NCI-H82 (cell line): ENCODE data around the gene URAD.
"Not testable (repeated sequence)": the region's sequence is repeated elsewhere in the genome, so short reads cannot be mapped to it uniquely, and the experiment has no call there.

Source experiments
- DNase-seq: peaks from one replicate; lab custom pipeline; 2025; lab: John Stamatoyannopoulos, UW

The URAD gene

DNA sequence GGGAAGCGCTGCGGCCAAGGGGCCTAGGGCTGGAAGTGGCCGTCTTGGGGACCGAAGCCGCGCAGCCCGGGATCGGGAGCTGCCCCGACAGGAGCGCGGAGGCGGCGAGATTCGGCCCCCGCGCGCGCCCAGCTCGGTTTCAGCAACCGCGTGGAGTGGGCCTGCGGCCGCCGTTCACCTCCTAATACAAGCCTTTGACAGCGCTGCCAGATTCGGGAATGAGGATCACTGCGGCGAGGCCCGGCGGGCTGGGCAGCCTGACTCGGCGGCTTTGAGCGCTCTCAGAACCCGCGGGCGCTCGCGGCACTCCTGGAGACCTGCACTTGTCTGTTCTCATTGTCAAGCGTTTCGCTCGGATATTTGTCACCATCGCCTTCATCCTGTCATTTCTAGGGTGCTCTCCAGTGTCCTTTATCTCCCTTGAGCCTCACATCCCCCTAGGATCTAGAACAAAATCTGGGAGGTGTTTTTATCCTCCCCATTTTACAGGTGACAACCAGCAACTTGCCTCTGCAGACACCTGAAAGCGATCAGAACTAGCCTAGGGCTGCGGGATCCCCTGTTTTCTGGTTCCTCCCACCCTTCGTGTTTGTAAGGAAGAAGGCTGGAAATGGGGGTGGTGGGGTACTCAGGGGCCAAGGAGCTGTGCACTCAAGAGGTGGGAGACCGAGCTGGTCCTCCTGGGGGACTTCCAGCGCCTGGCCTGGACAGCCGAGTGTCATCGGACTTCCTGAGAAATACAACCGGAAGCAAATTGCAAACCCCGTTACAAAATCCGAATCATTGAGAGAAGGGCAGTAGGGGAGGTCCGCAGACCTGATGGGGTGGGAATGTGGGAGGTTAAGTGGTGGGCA, 17.9 kb downstream of the URAD start:
- DNase-seq, result no peak

DNA sequence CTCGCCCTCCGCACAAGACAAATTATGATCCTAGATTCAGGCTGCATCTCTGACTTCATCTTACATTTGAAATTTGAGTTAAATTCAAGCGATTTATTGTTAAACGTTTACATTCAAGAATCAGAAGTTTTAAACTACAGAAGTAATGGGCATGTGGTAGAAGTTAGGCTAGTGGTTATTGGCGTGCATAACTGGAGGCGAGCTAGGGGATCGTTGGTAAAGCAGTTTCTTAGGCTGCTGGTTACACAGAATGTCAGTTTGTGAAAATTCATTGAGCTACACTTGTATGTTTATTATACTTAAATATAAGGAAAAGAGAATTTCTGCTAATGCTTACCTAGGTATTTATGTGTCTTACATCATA, 18.6 kb downstream of the URAD start:
- DNase-seq, result no peak

DNA sequence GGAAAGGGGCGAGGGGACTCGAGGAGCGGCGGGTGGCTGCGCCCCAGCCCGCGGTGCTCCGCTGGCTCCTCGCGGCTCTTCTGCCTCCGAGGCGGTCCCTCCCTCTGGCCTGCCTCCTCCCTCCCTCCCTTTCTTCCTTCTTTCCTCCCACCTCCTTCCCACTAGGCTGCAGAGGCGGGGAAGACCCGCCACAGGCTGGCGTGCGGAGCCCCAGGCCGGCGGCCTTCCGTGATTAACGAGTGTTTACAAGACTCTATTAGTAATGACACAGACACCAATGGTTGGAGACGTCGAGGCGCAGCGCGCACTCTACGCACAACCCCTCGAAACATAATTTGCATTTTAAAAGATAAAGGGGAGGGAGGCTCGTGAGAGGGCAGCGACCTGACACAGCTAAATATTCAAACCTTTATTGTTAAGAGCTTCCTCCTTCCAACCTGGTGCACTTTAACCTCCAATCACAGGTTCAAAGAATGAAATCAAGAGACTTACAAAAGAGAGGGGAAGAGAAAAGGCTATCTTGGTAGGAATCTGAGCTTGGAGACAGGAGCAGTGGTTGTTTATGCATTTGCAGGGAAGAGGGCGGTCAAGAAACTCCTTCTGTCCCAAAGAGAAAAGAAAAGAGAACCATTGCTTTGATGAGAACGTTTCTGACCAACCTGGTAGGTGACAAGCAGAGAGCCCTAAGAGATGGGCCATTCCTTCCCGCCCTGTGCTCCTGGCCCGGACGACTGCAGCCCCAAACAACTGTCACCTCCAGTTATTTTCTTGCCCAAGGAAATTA, 19.2 kb downstream of the URAD start, which contains the start of gene CDX2:
CDX2 (minus strand) TSS at position 234 of the 784 bp plus-strand sequence. CDS start 309 bp downstream, outside the sequence.
- DNase-seq, result no peak

DNA sequence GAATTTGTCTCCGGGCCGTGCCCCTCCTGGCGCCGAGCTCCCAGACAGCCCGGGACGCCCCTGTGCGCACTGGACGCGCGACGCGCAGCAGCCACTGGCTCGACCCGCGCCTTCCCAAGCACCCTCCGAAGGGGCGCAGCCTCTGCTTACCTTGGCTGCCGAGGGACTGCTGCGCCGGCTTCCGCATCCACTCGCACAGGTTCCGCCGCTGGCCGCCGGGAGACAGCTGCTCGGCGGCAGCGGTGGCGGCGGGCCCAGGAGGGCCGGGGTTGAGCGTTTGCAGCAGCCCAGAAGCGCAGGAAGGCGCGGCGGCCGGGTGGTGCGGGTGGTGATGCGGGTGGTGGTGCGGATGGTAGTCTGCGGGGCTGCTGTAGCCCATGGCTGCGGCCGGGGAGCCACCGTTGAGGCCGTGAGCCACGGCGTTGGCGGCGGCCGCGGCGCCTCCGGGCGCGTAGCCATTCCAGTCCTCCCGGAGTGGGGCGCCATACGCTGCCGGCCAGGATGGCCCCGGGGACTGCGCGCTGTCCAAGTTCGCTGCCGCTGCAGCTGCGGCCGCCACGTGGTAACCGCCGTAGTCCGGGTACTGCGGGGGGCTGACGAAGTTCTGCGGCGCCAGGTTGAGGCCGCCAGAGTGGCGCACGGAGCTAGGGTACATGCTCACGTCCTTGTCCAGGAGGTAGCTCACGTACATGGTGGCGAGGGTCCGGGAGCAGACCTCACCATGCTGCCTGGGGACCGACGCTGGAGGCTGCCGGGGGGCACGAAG, 20.0 kb downstream of the URAD start:
- no peak for DNase-seq

DNA sequence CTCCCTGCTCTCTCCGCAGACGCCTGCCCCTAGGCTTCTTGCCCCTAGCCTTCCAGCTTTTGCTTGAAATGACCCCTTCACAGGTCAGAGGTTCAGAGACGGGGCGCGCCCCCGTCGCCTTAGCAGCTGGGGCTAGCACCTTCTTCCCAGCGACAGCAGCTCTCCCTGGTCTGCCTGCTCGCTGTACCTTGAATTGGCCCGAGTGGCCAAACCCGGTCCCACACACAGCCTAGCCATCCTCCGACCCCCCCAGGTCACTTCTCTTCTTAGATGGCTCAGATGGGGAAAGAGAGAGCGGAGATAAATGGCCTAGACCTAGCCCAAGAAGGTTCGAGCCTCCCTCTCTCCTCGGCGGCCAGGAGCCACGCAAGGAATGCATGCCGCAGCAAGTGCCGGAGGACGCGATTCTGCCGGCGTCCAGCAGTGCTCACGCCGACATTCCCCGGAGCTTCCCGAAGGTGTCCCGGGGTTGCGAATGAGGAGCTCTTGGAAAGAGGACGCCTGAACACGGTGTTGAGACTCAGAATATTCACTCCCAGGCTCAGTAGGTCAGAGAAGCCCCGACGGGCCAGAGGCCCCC, 20.7 kb downstream of the URAD start:
- DNase-seq, result no peak

DNA sequence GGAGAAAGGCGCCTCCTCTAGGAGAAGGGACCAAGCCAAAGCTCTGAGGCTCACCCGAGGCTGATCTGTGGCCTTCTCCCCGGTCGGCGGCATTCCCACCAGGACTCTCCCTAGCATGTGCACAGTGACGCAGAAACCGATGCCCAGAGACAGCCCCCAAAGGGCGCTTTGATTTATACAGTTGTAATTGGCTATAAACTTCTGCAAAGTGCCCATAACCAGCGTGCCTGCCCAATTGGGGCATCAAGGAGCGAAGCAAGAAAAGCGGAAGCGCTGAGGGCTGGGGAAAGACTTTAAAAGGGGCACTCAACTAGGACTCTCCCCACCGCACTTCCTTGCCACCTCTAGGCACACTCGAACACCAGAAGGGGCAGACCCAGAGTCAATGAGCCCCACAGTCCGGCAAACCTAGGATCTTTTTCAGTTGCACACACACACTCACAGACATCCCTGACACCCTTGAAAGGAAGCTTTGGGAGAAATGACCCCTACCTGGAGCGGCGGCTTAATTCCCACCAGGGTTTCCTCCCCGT, 21.2 kb downstream of the URAD start:
- no peak for DNase-seq

DNA sequence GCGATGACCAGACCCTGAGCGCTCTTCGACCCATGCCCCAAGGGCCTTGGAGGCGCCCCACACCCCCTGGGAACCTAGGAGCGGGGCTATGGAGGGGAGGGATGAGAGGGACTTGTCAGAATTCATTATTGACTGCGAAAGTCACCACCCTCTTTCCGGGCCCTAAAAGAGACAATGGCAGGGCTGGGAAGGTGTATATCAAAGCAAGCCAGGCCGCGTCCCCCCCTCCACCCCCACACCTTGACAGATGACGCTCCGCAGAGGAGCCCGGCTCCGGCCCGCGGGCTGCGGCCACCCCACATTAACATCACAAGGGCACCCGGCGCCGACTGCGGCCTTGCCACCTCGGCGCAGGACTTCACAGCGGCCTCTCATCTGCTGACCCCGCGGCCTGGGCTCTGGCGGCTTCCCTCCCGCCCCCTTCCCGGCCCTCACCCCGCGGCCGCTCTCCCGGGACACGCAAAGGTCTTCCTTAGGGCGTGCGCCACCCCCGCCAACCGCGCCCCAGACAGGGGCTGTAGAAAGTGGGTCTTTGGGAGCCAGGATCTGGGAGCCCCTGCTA, 21.8 kb downstream of the URAD start:
- no peak for DNase-seq

DNA sequence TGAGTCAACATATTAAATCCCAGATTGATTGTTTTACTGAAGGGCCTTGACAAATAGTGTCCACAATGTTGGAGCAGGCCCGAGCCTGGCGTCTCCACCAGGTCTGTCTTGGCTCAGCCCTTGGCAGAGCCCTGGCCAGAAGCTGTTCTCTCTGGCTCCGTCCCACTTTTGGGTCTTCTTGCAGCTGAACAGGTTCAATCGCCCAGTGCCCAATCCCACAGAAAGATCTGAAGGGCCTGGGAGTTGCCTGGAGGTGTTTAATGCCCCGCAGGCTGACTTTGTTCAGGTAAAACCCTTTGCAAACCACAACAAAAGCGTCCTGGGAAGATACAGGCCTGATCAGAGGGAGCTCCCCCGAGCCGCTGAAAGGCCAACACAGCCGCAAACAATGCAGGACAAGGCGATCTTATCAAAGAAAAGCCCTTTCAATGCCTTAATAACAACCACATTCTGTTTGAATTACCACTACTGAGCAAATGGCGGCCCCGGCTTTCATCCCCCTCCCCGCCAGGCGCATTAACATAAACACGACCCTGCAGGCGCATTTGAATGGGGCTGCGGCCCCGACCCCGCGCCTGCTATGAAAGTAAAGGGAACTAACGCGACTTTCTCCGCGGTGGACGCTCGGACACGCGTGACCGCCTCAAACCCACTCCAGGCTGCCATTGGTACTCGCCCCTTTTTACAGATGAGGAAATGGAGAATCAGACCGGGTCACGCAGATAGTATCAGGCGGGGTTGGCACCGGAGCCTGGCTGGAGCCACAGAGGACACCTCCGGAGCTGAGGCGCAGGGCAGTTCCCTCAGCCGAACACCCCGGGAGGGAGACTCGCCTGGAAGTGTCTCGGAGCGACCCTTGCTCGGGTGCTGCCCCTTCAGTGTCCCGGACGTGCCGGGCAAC, 22.5 kb downstream of the URAD start:
- DNase-seq, result no peak

DNA sequence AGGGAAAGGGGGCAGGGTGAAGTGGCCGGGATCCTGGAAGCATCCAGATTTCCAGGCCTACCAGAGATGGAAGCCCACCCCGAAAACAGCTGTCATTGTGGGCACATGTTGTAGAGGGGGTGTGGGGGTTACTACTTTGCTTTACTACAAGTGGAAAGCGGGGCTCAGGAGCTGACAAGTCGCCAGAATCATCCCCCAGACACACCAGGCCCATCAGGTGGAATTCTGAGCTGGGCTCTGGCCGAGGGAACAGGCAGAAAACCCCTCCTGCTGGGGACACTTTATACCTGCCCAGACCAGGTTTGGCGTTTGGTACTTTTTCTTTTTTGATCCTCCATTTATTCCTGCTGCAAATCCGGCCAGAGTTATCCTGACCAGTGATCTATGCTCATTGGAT, 23.2 kb downstream of the URAD start:
- DNase-seq, result no peak

DNA sequence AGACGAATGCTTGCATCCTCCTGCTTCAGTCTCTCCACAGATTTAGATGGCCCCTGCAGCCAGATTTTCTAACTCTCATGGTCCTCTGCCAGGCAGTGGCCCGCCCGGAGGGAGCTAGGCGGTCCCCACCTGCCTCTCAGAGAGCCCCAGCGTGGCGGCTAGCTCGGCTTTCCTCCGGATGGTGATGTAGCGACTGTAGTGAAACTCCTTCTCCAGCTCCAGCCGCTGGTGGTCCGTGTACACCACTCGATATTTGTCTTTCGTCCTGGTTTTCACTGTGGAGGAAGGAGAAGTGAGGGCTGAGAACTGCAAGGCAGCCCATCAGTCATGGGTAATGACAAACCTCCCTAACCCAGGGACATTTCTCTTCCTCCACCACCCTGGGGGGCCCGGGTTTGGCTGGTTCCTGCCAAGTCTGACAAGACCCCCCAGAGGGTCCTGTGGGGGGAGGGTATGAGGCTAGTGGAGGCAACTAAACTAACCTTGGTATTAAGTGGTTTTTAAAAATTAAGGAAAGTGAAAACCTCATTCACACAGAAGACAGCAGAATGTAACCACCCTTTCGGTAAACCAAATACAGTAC, 23.7 kb downstream of the URAD start:
- no peak for DNase-seq

DNA sequence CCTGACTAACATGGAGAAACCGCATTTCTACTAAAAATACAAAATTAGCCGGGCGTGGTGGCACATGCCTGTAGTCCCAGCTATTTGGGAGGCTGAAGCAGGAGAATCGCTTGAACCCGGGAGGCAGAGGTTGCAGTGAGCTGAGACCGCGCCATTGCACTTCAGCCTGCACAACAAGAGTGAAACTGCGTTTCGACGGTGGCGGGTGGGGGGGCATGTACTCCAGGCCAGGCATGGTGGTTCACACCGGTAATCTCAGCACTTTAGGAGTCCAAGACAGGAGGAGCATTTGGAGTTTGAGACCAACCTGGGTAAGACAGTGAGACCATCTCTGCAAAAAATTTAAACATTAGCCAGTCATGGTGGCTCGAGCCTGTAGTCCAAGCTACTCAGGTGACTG, 24.3 kb downstream of the URAD start:
- DNase-seq, result not testable (repeated sequence)

DNA sequence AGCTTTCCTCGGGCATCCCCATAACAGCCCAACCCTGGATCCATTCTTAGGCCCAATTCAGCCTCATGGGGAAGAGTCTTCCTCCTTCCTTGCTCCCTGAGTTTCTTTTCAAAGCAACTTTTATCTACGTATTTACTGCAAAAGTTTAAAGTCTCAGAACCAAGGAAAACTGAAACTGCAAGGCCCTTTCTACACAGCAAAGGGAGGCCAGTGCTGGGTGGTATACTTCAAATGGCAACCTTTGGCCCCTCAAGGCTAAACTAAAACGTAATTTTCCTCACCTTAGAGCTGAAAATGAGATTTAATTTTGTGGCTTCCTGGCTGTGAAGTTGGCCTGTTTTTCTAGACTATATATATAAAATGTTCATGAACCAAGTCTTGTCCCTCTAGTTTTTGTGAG, 25.0 kb downstream of the URAD start:
- DNase-seq, result no peak

DNA sequence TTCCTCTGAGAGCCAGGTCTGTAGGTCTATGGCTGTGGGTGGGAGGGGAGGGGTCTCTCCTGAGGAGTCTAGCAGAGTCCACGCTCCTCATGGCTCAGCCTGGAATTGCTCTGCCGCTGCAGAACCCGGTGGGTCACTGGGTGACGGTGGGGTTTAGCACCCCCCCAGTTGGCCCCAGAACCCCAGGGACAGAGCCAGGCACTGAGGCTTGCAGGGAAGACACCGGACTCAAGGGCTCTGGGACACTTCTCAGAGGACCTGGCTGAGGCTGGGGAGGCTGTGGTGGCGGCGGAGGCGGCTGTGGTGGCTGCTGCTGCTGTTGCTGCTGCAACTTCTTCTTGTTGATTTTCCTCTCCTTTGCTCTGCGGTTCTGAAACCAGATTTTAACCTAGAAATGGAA, 25.5 kb downstream of the URAD start:
- no peak for DNase-seq

DNA sequence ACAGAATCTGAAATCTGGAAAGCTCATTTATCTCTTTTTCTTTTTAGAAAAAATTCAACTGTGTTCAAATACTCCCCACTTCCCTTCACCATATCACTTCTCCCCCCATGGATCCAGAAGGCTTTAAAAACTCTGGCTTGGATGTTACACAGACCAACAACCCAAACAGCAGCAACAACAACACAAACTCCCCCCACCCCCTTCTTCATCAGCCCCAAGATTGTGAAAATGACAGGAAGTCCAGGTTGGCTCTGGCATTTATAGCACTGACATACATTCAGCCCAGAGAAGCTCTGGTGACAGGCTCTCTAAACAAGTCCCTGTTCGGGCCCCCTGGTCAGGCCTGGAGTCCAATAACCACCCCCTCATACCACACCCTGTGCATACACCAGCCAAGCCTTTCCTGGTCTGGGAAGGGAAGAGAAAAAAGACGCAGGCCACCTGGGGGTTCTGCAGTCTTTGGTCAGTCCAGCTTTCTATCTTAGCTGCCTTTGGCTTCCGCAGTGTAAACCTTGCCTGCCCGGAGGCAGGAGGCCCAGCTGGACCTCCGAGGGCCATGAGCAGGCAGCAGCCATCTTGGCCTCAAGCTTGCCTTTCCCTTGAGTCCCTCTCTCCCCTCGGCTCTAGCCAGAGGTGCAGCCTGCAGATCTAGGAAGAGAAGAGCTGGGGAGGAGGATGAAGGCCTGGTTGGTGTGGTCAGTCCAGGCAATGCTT, 26.2 kb downstream of the URAD start:
- DNase-seq, result no peak

DNA sequence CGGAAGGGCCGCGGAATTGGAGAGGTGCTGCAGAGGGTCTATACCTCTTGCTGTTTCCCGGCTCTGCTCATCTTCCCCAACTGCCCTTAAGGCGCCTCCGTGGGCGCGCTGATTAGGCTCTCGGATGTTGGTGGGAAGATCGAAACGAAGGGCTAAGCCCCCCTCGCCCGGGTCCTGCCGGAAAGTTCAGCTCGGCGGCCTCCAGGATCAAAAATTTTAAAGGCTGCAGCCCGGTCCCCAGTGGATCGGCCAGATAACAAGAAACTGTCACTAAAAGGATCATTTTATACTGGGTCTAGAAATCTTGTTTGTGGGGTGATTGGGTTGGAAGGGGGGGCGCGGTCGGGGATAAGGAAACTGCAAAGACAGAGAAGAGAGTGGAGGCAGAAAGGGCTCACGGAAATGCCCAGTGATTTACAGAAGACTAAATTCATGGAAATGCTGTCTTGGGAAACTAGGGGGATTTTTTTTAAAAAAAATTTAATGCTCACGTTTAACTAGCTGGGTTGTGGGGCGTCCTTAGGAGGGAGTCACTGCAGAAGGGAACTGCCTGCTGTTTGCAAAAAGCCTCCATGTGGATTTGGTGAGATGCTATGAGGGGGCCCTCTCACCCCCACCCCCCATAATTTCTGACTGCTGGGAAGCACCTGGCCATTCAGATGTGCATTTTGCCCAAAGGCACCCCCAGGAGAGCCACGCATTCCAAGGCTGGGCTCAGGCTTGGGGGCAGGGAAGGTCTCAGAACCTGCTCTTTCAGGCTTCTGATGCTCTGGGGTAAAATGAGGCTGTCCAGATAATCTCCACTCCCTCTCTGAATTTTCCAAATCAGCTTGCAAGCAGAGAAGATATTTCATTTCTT, 27.0 kb downstream of the URAD start:
- no peak for DNase-seq

DNA sequence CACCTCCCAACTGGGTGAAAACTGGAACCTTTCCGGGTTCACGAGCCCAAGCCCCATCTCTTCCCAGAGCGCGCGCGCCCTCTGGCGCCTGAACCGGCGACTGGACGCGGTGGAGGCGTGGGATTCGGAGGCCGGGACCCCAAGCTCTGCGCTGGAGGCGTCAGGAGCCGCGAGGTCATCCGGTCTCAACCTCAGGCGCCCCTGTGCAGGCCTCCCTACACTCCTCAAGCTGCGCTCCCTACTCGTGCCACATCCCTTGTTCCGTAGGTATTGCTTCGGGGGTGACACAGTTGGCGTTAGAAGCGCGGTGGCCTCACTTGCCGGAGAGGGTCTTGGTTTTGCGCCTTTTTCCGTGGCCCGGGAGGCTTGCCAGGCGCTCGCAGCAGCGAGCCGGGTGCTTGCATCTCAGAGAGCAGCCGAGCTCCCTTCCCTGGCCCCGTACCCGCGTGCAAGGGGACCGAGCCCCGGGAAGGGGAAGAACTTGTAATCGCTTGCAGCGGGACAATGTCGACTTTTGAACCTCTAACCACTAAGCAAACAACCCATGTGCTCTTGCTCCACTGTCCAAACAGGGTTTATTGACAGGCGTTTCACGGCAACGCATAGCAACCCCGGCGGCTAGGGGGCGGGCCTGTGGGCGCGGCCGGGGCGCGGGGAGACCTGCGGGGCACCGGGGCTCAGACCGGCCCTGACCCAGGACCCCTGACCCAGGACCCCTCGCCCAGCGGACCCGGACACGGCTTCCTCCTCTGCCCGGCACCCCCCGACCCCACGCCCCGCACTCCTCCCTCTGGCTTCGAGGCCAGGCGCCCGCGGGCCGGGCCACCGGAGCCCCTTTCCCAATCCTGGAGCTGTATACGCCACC, 27.9 kb downstream of the URAD start:
- DNase-seq, result peak; percentile 49

DNA sequence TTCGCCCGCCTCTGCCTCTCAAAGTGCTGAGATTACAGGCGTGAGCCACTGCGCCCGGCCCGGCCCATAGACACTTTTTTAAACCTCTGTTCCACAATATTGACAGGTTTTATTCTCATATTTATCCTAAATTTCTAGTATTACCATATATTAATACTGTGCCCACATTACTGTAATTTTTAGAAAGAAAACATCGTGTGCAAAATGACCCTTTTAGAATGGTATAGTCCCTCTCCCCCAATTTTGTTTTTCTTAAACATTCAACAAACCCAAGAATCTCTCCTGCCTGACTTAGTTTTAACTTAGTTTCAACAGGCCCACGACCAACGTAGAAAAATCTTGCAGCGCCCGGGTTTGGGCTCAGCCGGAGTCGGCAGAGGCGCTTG, 28.5 kb downstream of the URAD start:
- DNase-seq, result no peak
